ENCODE results near the gene COPA. TPM values are rescaled to one million over a fixed set of nuclear protein-coding genes. Genes with fewer than 3 reads are reported as not detected.
A peak's percentile ranks its signal among the peaks of the same experiment; 100 is the strongest.

COPA gene
- total RNA-seq, 1 donor from 2014 or later = 214 TPM

- DNase-seq (ENCODE audit: low read depth in 2 of 2) = no peak
These were observed 72.0 kb downstream of the COPA start for GRCh38 chr1:160271025-160271424.

DNA sequence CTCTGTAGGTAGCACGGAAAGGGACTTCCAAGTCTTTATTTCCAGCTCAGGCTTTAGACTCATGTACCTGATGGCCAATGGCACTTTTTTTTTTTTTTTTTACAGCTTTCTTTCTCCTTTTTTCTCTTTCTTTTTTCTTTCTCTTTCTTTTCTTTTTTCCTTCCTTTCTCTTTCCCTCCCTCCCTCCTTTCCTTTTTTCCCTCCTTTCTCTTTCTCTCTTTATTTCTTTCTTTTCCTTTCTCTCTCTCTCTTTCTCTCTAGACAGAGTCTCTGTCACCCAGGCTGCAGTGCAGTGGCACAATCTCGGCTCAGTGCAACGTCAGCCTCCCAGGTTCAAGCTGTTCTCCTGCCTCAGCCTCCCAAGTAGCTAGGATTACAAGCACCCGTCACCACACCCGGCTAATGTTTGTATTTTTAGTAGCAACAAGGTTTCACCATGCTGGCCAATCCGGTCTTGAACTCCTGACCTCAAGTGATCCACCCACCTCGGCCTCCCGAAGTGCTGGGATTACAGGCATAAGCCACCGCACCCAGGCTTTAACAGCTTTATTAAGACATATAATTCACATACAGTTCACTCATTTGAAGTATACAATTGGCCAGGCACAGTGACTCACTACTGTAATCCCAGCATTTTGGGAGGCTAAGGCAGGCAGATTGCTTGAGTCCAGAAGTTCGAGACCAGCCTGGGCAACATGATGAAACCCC lies 75.6 kb downstream of the COPA start:
- DNase-seq (ENCODE audit: low read depth in 2 of 2) = no peak

DNA sequence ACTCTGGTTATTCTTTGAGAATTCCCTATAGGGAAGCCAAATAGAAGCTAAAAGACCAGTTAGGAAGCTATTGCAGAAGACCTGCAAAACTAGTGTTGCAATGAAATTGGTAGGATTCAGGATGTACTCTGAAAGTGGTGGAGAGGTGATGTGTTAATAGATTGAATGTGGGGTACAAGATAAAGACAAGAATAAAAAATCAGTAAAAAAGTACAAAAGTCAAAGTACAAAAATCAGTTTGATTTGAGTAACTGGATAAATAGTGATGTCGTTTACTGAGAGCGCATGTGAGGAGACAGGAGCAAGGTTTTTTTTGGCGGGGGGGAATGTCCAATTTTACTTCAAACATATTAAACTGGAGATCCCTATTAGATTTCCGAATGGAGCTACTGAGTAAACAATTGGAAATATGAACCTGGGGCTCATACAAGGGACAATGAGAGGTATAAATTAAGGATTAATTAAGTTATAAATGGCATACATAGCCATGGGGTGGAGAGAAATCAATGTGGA lies 78.2 kb downstream of the COPA start:
- DNase-seq (ENCODE audit: low read depth in 2 of 2) = no peak

GRCh38 chr1:160261893-160262794 lies 80.9 kb downstream of the COPA start, which contains the start of gene DCAF8:
DCAF8 (minus strand) TSS chr1:160262549; CDS start chr1:160244008, 18,541 bp downstream.
- peak; percentile 92 to 97 for DNase-seq (ENCODE audit: low read depth in 2 of 2)

DNA sequence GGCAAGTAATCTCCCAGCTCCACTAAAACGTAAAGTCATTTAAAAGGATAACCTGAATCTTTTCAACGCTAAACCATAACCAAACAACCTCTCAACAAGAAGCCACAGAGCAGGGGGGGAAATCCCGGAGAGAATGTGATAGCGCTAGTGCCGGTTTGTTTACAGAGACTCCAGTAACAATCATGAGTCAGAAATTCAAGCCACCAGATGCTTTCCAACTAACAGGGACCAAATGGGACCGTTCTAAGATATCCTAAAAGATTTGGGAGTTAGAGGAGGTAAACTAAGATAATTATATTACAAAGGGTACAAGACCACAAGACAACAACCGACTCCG lies 81.5 kb downstream of the COPA start:
- peak; percentile 70 to 91 for DNase-seq (ENCODE audit: low read depth in 2 of 2)

DNA sequence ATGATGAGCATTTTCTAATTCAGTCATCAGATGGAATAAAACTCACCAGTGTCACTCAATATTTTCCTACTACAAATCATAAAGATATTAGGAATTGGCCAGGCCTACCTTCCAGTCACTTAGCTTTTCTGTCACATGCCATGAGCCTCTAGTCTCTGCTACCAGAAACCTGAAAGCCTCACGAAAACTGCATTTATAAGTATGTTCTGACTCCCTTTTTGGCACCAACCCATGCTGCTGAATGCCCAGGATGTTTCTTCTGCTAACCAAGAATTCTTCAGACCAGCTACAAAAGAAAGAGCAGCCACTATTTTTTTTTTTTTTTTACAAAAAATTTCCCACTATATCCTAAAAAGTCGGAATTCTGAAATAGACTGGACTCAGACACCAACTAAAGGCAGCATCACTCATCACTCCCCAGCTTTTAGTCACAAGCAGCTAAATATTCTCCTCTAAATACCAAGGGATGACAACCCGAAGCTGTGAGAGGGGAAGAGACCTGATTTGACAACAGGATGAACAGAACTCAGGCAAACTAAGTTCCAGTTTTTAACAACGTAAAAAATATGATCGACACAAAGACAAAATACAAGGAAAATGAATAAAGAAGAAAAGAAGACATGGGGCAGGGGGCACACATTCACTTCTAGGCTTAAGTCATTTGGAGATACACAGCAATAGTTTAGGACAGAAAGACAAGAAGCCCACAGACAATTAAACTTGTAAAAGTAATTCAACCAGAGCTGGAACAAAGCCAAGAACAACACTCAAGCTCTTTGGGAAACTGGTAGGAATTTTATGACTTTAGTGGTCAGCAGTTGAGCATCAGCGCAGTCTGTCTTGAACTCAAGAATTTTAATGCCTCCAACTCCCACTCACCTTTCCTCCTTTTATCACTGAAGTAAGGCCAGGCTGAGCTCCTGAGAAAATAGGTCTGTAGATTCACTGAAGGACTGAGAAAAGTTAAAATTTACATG lies 82.4 kb downstream of the COPA start:
- peak in 1 of 2 donors; percentile 88 for DNase-seq (ENCODE audit: low read depth in 2 of 2)

GRCh38 chr1:160258177-160258798 lies 84.8 kb downstream of the COPA start:
- DNase-seq (ENCODE audit: low read depth in 2 of 2) = no peak

DNA sequence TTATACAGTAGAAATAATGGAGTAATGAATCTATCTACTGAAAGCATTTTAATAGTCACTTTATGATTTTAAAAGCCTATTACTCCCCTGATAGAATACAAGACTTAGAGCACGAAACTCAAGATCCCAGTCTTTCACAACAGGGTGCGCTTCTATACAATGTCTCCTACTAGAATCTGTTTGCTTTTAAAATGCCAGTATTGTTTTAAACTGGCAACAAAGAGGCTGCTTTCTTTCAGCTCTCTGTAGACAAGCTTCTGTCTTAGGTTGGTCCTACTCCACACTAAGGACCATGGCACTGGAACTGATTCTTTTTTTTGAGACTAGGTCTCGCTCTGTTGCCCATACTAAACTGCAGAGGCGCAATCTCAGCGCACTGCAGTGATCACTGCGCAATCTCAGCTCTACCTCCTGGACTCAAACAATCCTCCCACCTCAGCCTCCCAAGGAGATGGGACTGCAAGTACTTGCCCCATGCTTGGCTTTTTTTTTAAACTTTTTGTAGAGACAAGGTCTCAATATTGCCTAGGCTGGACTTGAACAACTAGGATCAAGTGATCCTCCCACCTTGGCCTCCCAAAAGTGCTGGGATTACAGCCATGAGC lies 85.5 kb downstream of the COPA start:
- DNase-seq (ENCODE audit: low read depth in 2 of 2) = no peak

DNA sequence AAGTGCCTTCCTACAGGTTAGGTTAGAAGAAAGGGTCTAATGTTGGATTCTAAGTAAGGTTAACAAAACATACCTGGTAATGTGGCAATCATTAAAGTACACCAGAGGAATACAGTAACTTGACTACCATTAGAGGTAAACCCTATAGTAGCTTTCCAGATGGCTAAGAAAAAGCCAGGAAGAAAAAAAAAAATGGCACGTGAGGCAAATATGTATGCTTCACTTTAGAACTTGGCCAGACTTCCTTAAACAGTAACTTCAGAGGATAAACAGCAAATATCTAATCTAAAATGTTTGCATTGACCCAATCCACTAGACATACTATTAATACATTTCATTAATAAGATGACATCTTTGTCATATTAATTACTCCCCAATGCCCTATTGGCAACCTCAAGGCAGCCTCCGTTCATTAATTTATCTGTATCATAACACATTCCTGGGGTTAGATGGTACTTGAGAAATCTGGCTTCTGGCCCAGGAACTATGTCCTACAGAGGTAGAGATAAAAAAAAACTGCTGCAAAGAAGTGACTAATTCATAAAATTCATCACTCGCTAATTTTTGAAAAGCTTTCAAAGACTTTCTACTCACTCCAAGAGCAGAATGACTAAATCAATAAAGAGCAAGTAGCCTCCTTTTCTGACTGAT lies 86.5 kb downstream of the COPA start:
- DNase-seq (ENCODE audit: low read depth in 2 of 2) = peak in 1 of 2 donors; percentile 58

- no peak for DNase-seq (ENCODE audit: low read depth in 2 of 2)
These were observed 87.2 kb downstream of the COPA start for GRCh38 chr1:160255781-160256300.

DNA sequence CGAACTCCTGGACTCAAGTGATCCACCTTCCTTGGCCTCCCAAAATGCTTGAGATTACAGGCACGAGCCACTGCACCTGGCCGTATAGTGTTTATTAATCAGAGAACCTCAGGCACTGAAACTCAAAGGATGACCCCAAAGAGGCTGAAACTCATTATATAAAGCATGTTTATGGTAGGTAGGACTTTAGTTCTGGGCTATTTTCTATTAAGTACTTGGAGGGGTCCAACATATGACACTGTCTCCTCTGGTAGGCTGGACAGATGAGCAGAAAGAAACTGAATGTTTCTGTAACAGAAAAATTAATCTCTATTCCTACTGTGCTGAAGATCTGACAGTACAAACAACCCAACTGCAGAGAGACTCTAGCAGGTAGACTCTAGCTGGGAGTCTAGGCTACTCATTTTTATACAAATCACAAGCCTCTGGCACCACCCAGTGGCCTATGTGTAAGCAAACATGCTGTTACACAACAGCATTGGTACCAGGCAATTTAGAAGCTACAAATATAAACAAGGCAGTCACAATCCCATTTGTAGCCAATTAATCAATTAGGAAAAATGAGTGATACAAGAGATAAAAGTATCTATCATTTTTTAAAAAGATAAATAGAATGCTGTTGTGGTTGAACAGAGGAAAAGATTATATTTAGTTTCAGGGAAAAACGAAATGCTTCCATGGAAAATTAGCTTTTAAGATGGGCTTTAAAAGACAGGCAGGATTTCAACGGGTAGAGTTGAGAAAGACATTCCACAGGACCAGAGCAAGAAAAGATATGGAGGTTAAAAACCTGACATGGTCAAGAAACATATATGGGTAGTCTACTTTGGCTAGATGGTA lies 91.1 kb downstream of the COPA start:
- peak; percentile 63 to 77 for DNase-seq (ENCODE audit: low read depth in 2 of 2)

GRCh38 chr1:160251011-160251410 lies 92.0 kb downstream of the COPA start:
- DNase-seq (ENCODE audit: low read depth in 2 of 2) = no peak

- no peak for DNase-seq (ENCODE audit: low read depth in 2 of 2)
These were observed 96.0 kb downstream of the COPA start for GRCh38 chr1:160247053-160247452.

DNA sequence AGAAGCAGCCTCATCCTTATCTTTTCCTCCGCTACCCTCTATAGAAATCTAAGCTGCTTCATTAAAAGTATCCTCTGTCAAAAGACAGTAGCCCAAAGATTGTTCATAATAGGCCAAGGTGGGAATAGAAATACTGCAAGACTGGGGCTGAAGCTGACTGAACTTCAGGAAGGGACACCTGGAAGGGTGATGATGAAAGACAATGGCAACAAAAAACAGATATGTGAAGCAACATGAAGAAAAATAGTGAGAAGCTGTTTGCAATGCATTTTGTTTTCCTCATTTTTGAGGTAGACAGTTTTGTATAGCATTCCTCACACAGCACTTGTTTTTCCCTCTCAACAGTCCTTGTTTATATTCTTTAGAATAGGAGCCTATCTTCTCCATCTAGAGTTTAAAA lies 97.6 kb downstream of the COPA start:
- no peak for DNase-seq (ENCODE audit: low read depth in 2 of 2)

GRCh38 chr1:160244209-160244608 lies 98.8 kb downstream of the COPA start:
- DNase-seq (ENCODE audit: low read depth in 2 of 2) = peak in 1 of 2 donors; percentile 5

GRCh38 chr1:160243767-160244166 lies 99.3 kb downstream of the COPA start:
- DNase-seq (ENCODE audit: low read depth in 2 of 2) = peak in 1 of 2 donors; percentile 29

GRCh38 chr1:160239582-160240299 lies 103.3 kb downstream of the COPA start:
- DNase-seq (ENCODE audit: low read depth in 2 of 2) = no peak

Data from dermis microvascular lymphatic vessel endothelial cell (primary cell).